GM23248 (cell line): ENCODE data around the gene TAF6L.
"Not testable (repeated sequence)": the region's sequence is repeated elsewhere in the genome, so short reads cannot be mapped to it uniquely, and the experiment has no call there.

Source experiments
- EZH2 ChIP-seq: fragments of 200-600 bp; sonication (generic); IDR thresholded peaks from 2 replicates; pipeline ENCODE4 v1.6.1; 2018; ENCODE audit warnings: antibody characterized with exemption, mild to moderate bottlenecking; ENCODE audit not compliant: insufficient read depth, poor library complexity, severe bottlenecking
- EZH2phosphoT487 ChIP-seq: fragments of 200-600 bp; sonication (generic); IDR thresholded peaks from 2 replicates; pipeline ENCODE4 v1.6.1; 2018; ENCODE audit warnings: antibody characterized with exemption, moderate library complexity, mild to moderate bottlenecking, low read depth; ENCODE audit not compliant: insufficient read depth

DNA sequence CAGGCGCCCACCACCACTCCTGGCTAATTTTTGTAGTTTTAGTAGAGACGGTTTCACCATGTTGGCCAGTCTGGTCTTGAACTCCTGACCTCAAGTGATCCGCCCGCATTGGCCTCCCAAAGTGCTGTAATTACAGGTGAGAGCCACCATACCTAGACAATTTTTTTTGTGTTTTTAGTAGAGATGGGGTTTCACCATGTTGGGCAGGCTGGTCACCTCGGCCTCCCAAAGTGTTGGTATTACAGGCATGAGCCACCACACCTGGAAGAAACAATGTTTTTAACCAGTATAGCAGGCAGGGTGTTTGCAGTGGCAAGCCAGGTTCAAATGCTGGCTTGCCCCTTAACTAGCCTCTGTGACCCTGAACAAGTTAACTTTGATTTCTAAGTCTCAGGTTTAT is 21.3 kb upstream of the TAF6L start:
- not testable (repeated sequence) for TF ChIP-seq EZH2, EZH2phosphoT487
